Measurements from ENCODE around the gene CENPU. TPM values are rescaled to one million over a fixed set of nuclear protein-coding genes. Genes with fewer than 3 reads are reported as not detected.
A peak's percentile ranks its signal among the peaks of the same experiment; 100 is the strongest.

Gene CENPU
- total and polyA plus RNA-seq, 12 donors, result 0.62 to 4.6 (median 1.4) TPM

DNA sequence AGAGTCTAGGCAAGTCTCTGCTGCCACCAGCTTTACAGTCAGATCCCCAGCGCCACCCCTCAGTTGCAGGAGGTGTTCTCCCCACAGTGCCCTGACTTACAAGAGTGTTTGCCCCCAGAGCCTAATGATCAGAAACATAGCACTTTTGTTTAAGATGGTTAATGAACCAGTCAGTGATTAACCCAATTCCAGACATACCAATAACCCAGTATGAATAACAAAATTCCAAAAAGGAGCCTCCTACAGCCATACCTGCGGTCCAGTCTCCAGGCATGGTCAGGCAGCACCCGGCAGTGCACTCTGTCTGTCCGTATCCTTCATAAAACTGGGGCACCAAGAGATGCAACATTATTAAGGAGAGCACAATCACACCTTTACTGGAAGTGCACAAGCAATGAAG lies 30.7 kb upstream of the CENPU start:
- no peak for DNase-seq
- Histone ChIP-seq H3K4me1 (peaks cover 0 to 17% (median 7%) of the 10 kb centered on the region in 9 donors), H3K9me3 (no peaks in the 10 kb centered on the region), H3K4me3 (no peak overlapping the region), H3K27me3 (no peaks in the 10 kb centered on the region), H3K36me3 (peaks cover 0 to 100% (median 80%) of the 10 kb centered on the region in 9 donors), H3K27ac (no peak overlapping the region)
- TF ChIP-seq, protein P1, sequence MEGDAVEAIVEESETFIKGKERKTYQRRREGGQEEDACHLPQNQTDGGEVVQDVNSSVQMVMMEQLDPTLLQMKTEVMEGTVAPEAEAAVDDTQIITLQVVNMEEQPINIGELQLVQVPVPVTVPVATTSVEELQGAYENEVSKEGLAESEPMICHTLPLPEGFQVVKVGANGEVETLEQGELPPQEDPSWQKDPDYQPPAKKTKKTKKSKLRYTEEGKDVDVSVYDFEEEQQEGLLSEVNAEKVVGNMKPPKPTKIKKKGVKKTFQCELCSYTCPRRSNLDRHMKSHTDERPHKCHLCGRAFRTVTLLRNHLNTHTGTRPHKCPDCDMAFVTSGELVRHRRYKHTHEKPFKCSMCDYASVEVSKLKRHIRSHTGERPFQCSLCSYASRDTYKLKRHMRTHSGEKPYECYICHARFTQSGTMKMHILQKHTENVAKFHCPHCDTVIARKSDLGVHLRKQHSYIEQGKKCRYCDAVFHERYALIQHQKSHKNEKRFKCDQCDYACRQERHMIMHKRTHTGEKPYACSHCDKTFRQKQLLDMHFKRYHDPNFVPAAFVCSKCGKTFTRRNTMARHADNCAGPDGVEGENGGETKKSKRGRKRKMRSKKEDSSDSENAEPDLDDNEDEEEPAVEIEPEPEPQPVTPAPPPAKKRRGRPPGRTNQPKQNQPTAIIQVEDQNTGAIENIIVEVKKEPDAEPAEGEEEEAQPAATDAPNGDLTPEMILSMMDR (IDR thresholded peaks at IDR 0.05), result no peak
- intact Hi-C loops (cut with DNase I), result no loop called here
- WGBS, 2 donors, result 99 to 100% methylated on average over 4 of the region's 4 CpGs
- no peak for ATAC-seq

GRCh38 chr4:184763150-184763780 lies 29.4 kb upstream of the CENPU start:
- intact Hi-C loops (cut with DNase I), result no loop called here

DNA sequence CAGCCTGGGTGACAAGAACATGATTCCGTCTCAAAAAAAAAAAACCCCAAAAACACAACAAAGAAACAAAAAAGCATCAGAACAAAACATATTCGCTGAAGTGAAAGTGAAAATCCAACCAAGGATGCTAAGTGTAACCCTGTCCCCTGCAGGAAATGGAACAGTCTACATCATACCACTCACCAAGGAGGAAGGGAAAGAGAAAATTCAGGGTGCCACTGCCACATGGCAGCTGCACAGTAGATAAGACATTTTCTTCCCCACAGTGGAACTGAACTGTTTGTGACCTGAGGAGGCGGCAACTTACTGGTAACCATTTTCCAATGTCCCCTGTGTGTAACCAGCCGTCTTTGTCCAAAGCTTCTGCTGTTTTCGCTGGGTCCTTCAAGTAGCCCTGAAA lies 28.2 kb upstream of the CENPU start:
- ATAC-seq, result no peak
- H3K4me3 ChIP-seq, result no peak overlapping the region
- H3K27ac ChIP-seq, result peak overlapping the region in 2 of 10 donors; percentile 1 to 49
- WGBS, 2 donors, result 86 to 97% methylated on average over 5 of the region's 5 CpGs
- H3K27me3 ChIP-seq, result no peaks in the 10 kb centered on the region
- TF ChIP-seq, protein P1 (IDR thresholded peaks at IDR 0.05), result peak in 1 of 9 donors; percentile 16
- peaks cover 0 to 97% (median 60%) of the 10 kb centered on the region in 9 donors for H3K36me3 ChIP-seq
- DNase-seq, result no peak
- H3K4me1 ChIP-seq, result peaks cover under 1 to 30% (median 13%) of the 10 kb centered on the region in 9 donors
- no peaks in the 10 kb centered on the region for H3K9me3 ChIP-seq
- intact Hi-C loops (cut with DNase I), result no loop called here

More at GRCh38 chr4:184763150-184763780, 29.4 kb upstream of the CENPU start:
- 77 to 87% methylated on average over 14 of the region's 14 CpGs for WGBS, 2 donors
- ATAC-seq, result peak in 3 of 8 donors; percentile 16 to 34 (median 33)
- Histone ChIP-seq H3K27me3 (no peaks in the 10 kb centered on the region), H3K27ac (peak overlapping the region in 3 of 10 donors; percentile 1 to 49 (median 2)), H3K4me3 (no peak overlapping the region), H3K36me3 (peaks cover 0 to 97% (median 71%) of the 10 kb centered on the region in 9 donors), H3K4me1 (peaks cover 0 to 18% (median 7%) of the 10 kb centered on the region in 9 donors), H3K9me3 (no peaks in the 10 kb centered on the region)
- TF ChIP-seq, protein P1 (IDR thresholded peaks at IDR 0.05), result no peak
- no peak for DNase-seq

DNA sequence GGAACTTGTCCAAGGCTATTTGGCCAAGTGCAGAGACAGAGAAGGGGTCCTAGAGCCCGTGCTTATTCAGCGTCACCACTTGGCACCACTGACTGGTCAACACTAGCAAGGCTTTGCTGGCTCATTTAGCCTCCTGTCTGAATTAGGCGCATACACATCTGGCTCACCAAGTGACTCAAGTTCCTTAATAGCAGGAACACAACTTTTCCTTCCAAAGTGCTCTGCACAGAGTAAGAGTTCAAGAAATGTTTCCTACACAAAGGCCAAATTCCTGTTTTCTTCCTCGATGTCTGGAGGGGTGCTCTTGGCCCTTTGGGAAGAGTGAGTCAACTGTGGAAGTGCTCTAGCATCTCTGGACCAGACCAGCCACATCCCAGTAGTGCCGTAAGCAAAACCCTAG lies 26.8 kb upstream of the CENPU start:
- intact Hi-C loops (cut with DNase I), result no loop called here
- ATAC-seq (peak in 1 of 8 donors; percentile 2), DNase-seq (no peak)
- H3K27ac ChIP-seq, result no peak overlapping the region
- H3K36me3 ChIP-seq, result peaks cover 0 to 97% (median 47%) of the 10 kb centered on the region in 9 donors
- H3K4me1 ChIP-seq, result peaks cover 5 to 44% (median 27%) of the 10 kb centered on the region in 9 donors
- TF ChIP-seq, protein P1 (IDR thresholded peaks at IDR 0.05), result no peak
- H3K9me3 ChIP-seq, result no peaks in the 10 kb centered on the region
- no peaks in the 10 kb centered on the region for H3K27me3 ChIP-seq
- whole genome bisulfite sequencing, 2 donors, result 88 to 90% methylated on average over 5 of the region's 5 CpGs
- no peak overlapping the region for H3K4me3 ChIP-seq

Measured in heart right ventricle (tissue), 16 donors.